Astrocyte of the cerebellum (primary cell): ENCODE measurements around the gene PGR.

Source experiments
- DNase-seq: peaks from one replicate; pipeline ENCODE4 v3.0.0-alpha.2; 2011; ENCODE audit warnings: low read depth
- H3K4me3 ChIP-seq: 2 replicates; pipeline ENCODE4 v1.5.1; 2011; ENCODE audit warnings: mild to moderate bottlenecking, low read depth, low read length, moderate library complexity
- in situ Hi-C: cut with HindIII; loops from 2 replicates; pipeline ENCODE4 v1.10.0; 2017; ENCODE audit warnings: low sequenced_read_pairs
- TF ChIP-seq, protein P1 (sequence below): IDR thresholded peaks from 2 replicates; pipeline ENCODE4 v1.5.1; 2012; ENCODE audit warnings: low read length, low read depth, moderate library complexity, mild to moderate bottlenecking; ENCODE audit errors: missing control alignments

PGR gene

DNA sequence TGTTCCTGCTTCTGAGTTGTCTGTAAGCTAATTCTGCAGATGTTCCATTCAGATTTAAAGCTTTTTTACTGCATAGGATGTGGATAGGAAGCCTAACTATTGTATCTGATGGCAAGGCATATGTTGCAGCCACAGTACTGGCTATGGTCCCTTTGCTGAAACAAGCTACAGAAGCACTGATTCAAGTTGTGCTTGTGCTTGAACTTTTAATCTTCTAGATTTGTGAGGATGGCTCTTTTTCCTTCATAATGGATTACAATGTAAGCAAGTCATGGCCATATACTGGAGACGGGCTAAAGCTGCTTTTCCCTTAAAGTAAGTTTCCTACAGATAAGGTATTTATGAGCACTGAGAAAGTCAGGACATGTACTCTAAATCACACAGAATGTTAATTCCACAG lies 138.7 kb downstream of the PGR start:
- no peak for DNase-seq
- in situ Hi-C loops, result no loop called here
- TF ChIP-seq, protein P1, sequence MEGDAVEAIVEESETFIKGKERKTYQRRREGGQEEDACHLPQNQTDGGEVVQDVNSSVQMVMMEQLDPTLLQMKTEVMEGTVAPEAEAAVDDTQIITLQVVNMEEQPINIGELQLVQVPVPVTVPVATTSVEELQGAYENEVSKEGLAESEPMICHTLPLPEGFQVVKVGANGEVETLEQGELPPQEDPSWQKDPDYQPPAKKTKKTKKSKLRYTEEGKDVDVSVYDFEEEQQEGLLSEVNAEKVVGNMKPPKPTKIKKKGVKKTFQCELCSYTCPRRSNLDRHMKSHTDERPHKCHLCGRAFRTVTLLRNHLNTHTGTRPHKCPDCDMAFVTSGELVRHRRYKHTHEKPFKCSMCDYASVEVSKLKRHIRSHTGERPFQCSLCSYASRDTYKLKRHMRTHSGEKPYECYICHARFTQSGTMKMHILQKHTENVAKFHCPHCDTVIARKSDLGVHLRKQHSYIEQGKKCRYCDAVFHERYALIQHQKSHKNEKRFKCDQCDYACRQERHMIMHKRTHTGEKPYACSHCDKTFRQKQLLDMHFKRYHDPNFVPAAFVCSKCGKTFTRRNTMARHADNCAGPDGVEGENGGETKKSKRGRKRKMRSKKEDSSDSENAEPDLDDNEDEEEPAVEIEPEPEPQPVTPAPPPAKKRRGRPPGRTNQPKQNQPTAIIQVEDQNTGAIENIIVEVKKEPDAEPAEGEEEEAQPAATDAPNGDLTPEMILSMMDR, result no peak
- H3K4me3 ChIP-seq, result no peak overlapping the region

DNA sequence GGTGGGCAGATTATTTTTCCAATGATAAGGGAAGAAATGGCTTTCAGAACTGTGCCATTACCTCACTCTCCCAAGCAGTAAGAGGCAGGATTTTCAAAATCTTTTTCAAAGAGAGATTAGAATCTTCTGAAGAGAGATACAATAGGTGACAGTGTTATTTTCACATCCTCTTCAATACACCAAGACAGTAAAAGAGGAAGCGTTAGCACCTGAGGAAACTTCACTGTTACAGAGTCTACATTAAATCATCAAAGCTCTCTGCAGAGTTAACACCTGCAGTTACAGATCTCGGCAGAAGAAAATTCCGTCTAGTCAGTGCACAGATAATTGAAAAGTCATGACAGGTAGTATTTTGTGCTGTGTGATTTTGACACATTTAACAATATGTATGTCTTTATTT lies 144.9 kb downstream of the PGR start:
- in situ Hi-C loops, result no loop called here
- no peak overlapping the region for H3K4me3 ChIP-seq
- no peak for DNase-seq
- TF ChIP-seq, protein P1, result no peak

GRCh38 chr11:100981196-100981824 lies 148.3 kb downstream of the PGR start:
- TF ChIP-seq, protein P1, result no peak
- in situ Hi-C loops, result no loop called here
- DNase-seq, result no peak
- H3K4me3 ChIP-seq, result no peak overlapping the region

GRCh38 chr11:100980156-100980555 lies 149.5 kb downstream of the PGR start:
- TF ChIP-seq, protein P1, result peak; percentile 55
- in situ Hi-C loops, result no loop called here
- peak; percentile 5 for DNase-seq
- H3K4me3 ChIP-seq, result no peak overlapping the region
